ENCODE measurements around the gene CASP4. TPM values are rescaled to one million over a fixed set of nuclear protein-coding genes. Genes with fewer than 3 reads are reported as not detected.

The CASP4 gene
- total RNA-seq, 1 donor from 2014 or later: not detected

DNA sequence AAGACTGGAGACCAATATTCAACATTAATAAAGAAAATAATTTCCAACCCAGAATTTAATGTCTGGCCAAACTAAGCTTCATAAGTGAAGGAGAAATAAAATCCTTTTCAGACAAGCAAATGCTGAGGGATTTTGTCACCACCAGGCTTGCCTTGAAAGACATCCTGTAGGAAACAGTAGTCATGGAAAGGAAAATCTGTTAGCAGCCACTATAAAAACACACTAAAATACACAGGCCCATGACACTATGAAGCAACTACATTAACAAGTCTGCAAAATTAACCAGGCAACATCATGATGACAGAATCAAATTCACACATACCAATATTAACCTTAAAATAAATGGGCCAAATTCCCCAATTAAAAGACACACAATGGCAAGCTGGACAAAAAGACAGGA, 2.4 kb upstream of the CASP4 start:
- H3K4me3 Mint-ChIP-seq (ENCODE audit: unreplicated experiment): no peak overlapping the region
- no peak for DNase-seq (ENCODE audit: low spot score)
- H3K9me3 Mint-ChIP-seq (ENCODE audit: unreplicated experiment): no peaks in the 10 kb centered on the region
- H3K27ac Mint-ChIP-seq (ENCODE audit: unreplicated experiment): no peak overlapping the region
- H3K27me3 Mint-ChIP-seq (ENCODE audit: unreplicated experiment): no peaks in the 10 kb centered on the region
- H3K4me1 Mint-ChIP-seq (ENCODE audit: unreplicated experiment): no peaks in the 10 kb centered on the region
- TF ChIP-seq, protein P1, sequence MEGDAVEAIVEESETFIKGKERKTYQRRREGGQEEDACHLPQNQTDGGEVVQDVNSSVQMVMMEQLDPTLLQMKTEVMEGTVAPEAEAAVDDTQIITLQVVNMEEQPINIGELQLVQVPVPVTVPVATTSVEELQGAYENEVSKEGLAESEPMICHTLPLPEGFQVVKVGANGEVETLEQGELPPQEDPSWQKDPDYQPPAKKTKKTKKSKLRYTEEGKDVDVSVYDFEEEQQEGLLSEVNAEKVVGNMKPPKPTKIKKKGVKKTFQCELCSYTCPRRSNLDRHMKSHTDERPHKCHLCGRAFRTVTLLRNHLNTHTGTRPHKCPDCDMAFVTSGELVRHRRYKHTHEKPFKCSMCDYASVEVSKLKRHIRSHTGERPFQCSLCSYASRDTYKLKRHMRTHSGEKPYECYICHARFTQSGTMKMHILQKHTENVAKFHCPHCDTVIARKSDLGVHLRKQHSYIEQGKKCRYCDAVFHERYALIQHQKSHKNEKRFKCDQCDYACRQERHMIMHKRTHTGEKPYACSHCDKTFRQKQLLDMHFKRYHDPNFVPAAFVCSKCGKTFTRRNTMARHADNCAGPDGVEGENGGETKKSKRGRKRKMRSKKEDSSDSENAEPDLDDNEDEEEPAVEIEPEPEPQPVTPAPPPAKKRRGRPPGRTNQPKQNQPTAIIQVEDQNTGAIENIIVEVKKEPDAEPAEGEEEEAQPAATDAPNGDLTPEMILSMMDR (IDR thresholded peaks at IDR 0.05; ENCODE audit: unreplicated experiment): no peak
- no peaks in the 10 kb centered on the region for H3K36me3 Mint-ChIP-seq (ENCODE audit: low read depth, unreplicated experiment)

DNA sequence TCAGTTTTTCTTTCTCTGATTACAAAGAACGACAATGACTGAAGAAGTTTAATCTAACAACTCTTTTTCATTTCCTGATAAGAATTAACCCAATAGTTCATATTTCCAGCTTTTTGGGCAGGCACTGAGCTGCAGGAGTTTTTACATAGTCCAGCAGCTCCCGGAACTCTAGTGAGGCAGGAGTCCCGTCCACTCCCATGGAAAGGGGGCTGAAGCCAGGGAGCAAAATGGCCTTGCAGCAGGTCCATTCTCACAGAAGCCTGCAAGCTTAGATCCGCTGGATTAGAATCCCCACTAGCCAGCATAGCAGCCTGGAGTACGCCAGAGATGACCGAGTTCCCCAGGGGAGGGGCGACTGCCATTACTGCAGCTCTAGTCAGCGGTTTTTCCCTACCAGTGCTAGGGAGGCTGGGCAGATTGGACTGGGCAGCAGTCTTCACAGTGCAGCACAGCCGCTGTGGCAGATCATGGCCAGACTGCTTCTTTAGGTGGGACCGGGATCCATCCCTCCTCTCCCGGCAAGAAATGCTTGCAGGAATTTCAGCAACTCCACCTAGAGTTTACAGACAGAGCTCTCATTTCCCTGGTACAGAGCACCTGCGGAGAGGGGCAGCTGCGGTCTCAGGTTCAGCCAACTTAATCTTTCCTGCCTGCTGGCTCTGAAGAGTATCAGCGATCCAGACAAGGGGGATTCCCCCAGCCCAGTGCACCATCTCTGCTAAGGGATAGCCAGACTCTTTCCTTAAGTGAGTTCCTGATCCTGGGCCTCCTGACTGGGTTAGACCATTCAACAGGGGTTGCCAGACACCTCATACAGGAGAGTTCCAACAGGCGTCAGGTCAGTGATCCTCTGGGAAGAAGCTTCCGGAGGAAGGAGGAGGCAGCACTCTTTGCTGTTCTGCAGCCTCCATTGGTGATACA, 742 bp upstream of the CASP4 start:
- no peak overlapping the region for H3K27ac Mint-ChIP-seq (ENCODE audit: unreplicated experiment)
- no peaks in the 10 kb centered on the region for H3K36me3 Mint-ChIP-seq (ENCODE audit: low read depth, unreplicated experiment)
- H3K27me3 Mint-ChIP-seq (ENCODE audit: unreplicated experiment): no peaks in the 10 kb centered on the region
- no peak for DNase-seq (ENCODE audit: low spot score)
- H3K9me3 Mint-ChIP-seq (ENCODE audit: unreplicated experiment): no peaks in the 10 kb centered on the region
- TF ChIP-seq, protein P1 (IDR thresholded peaks at IDR 0.05; ENCODE audit: unreplicated experiment): no peak
- no peaks in the 10 kb centered on the region for H3K4me1 Mint-ChIP-seq (ENCODE audit: unreplicated experiment)
- no peak overlapping the region for H3K4me3 Mint-ChIP-seq (ENCODE audit: unreplicated experiment)

DNA sequence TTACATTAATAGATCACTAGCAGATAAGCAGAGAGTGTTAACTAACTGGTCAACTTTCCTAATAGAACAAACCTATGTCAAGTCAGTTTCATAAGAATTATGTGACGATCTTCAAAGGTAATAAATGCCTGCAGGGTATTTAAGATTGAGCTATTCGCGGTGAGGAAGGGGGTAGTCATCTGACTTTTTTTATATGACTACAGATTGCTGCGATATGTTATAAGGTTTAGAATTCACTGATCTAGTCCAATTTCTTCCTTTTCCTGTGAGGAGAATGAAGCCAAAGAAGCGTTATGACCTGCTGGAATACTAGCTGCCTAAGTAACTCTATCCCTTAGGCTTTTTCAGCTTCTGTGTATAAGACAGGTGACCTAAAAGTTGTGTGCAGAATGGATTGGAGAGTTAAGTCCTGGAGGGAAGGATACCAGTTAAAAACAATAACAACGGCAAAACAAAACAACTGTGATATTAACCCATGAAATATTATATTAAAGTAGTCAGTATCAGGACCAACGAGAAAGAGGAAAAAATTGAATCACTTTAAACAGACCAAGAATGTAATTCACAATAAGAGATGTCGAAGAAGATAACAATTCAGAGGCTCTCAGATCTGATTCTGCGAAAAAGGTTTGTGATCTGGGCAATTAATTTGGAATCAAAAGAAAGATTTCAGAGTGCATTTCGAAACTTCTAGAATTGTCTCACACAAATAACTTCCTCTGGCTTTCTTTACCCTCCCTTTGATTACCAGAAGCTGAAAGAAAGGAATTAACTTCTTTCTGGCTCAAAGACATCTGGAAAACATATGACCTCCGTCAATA, 630 bp downstream of the CASP4 start:
- TF ChIP-seq, protein P1 (IDR thresholded peaks at IDR 0.05; ENCODE audit: unreplicated experiment): no peak
- no peak overlapping the region for H3K4me3 Mint-ChIP-seq (ENCODE audit: unreplicated experiment)
- no peaks in the 10 kb centered on the region for H3K36me3 Mint-ChIP-seq (ENCODE audit: low read depth, unreplicated experiment)
- H3K4me1 Mint-ChIP-seq (ENCODE audit: unreplicated experiment): no peaks in the 10 kb centered on the region
- DNase-seq (ENCODE audit: low spot score): no peak
- H3K27ac Mint-ChIP-seq (ENCODE audit: unreplicated experiment): no peak overlapping the region
- no peaks in the 10 kb centered on the region for H3K9me3 Mint-ChIP-seq (ENCODE audit: unreplicated experiment)
- no peaks in the 10 kb centered on the region for H3K27me3 Mint-ChIP-seq (ENCODE audit: unreplicated experiment)

DNA sequence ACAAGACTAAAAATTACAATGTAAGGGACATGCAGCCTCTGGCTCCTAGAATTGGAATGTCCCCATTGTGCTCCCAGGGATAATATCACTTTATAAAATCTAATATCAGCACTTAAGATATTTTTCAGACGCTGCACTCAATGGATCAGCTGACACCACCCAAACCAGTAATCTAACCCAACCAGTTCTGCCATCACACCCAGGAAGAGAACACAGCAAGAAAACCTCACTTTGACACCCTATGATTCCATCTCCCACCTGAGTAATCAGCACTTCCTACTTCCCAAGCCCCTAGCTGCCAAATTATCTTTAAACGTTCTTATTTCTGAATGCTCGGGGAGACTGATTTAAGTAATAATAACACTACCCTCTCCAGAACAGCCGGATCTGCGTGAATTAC, 2.6 kb downstream of the CASP4 start:
- Mint-ChIP-seq H3K36me3 (ENCODE audit: low read depth, unreplicated experiment) (no peaks in the 10 kb centered on the region), H3K4me3 (ENCODE audit: unreplicated experiment) (no peak overlapping the region), H3K27me3 (ENCODE audit: unreplicated experiment) (no peaks in the 10 kb centered on the region), H3K27ac (ENCODE audit: unreplicated experiment) (no peak overlapping the region), H3K9me3 (ENCODE audit: unreplicated experiment) (no peaks in the 10 kb centered on the region), H3K4me1 (ENCODE audit: unreplicated experiment) (no peaks in the 10 kb centered on the region)
- TF ChIP-seq, protein P1 (IDR thresholded peaks at IDR 0.05; ENCODE audit: unreplicated experiment): no peak
- no peak for DNase-seq (ENCODE audit: low spot score)

Data from endothelial cell (in vitro differentiated cells).